Lower leg skin (tissue), 3 donors: ENCODE measurements around the gene LRBA.

Source experiments
- POLR2A ChIP-seq, 2 donors: fragments of 450-650 bp; IDR thresholded peaks; one replicate each; pipeline ENCODE4 v1.6.1; 2016 to 2017; ENCODE audit warnings: antibody characterized with exemption in 2 of 2, mild to moderate bottlenecking in 1 of 2, moderate library complexity in 1 of 2
- TF ChIP-seq, protein P1 (sequence below), 3 donors: fragments of 450-650 bp; IDR thresholded peaks; one replicate each; pipeline ENCODE4 v1.5.1; 2016; ENCODE audit warnings: antibody characterized with exemption in 3 of 3, mild to moderate bottlenecking in 3 of 3, moderate library complexity in 2 of 3

DNA sequence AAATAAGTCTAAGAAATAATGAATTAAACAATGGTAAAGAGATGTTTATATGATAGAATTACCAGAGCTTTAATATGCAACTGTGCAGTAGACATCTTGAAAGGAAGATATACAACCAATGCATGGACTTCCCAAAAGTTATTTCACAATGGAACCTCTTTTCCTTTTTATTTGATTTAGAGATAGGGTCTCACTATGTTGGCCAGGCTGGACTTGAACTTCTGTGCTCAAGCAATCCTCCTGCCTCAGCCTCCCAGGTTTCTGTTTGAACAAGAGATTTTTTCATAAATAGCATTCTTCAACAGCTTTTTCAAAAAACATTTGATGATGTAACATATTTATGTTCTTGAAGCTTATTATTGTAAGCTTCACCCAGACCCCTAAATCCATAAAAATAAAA lies 72.0 kb downstream of the LRBA start:
- TF ChIP-seq POLR2A (IDR thresholded peaks at IDR 0.05): no peak
- TF ChIP-seq, protein P1, sequence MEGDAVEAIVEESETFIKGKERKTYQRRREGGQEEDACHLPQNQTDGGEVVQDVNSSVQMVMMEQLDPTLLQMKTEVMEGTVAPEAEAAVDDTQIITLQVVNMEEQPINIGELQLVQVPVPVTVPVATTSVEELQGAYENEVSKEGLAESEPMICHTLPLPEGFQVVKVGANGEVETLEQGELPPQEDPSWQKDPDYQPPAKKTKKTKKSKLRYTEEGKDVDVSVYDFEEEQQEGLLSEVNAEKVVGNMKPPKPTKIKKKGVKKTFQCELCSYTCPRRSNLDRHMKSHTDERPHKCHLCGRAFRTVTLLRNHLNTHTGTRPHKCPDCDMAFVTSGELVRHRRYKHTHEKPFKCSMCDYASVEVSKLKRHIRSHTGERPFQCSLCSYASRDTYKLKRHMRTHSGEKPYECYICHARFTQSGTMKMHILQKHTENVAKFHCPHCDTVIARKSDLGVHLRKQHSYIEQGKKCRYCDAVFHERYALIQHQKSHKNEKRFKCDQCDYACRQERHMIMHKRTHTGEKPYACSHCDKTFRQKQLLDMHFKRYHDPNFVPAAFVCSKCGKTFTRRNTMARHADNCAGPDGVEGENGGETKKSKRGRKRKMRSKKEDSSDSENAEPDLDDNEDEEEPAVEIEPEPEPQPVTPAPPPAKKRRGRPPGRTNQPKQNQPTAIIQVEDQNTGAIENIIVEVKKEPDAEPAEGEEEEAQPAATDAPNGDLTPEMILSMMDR (IDR thresholded peaks at IDR 0.05): no peak
